ENCODE measurements around the gene CCDC33. TPM values are rescaled to one million over a fixed set of nuclear protein-coding genes. Genes with fewer than 3 reads are reported as not detected.
A peak's percentile ranks its signal among the peaks of the same experiment; 100 is the strongest.

Gene CCDC33
- total RNA-seq, 1 donor from 2014 or later, result not detected

DNA sequence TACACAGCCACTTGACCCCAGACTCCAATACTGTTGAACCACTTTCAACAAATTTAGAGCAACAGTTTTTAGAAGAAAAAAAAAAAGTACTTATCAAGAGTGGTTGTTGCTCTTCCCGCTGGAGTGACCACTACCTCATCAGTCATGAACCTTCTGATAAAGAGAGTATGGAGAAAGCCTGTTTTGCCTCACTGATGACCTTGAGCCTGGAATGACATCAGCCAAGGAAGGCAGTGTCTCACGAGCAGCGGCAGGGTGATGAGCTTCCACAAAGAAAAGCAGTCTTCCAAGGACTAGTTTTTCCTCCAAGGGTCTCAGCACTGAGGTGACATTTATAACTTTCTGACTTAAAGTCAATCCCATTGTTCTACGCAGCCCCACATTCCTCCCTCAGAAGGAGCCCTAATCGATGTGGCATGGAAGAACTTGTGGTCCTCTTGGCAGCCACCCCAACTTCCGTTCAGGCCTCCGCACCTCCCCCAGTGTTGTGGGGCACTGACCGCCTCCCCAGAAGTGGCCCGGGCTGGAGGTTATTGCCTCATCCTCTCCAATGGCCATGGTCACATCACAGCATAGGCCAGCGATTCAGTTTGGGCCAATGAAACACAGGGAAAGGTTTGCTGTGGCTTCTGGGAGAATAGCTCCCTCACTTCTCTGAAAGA is 133.1 kb downstream of the CCDC33 start:
- H3K4me3 Mint-ChIP-seq (ENCODE audit: unreplicated experiment), result no peak overlapping the region
- TF ChIP-seq, protein P1, sequence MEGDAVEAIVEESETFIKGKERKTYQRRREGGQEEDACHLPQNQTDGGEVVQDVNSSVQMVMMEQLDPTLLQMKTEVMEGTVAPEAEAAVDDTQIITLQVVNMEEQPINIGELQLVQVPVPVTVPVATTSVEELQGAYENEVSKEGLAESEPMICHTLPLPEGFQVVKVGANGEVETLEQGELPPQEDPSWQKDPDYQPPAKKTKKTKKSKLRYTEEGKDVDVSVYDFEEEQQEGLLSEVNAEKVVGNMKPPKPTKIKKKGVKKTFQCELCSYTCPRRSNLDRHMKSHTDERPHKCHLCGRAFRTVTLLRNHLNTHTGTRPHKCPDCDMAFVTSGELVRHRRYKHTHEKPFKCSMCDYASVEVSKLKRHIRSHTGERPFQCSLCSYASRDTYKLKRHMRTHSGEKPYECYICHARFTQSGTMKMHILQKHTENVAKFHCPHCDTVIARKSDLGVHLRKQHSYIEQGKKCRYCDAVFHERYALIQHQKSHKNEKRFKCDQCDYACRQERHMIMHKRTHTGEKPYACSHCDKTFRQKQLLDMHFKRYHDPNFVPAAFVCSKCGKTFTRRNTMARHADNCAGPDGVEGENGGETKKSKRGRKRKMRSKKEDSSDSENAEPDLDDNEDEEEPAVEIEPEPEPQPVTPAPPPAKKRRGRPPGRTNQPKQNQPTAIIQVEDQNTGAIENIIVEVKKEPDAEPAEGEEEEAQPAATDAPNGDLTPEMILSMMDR (IDR thresholded peaks at IDR 0.05), result no peak
- peaks cover 3% of the 10 kb centered on the region for H3K4me1 Mint-ChIP-seq (ENCODE audit: unreplicated experiment)
- no peak overlapping the region for H3K27ac Mint-ChIP-seq (ENCODE audit: unreplicated experiment)
- no peak for DNase-seq (ENCODE audit: extremely low spot score, unreplicated experiment)
- H3K9me3 Mint-ChIP-seq (ENCODE audit: unreplicated experiment), result no peaks in the 10 kb centered on the region
- H3K36me3 Mint-ChIP-seq (ENCODE audit: unreplicated experiment), result no peaks in the 10 kb centered on the region
- H3K27me3 Mint-ChIP-seq (ENCODE audit: unreplicated experiment), result peaks cover 64% of the 10 kb centered on the region

DNA sequence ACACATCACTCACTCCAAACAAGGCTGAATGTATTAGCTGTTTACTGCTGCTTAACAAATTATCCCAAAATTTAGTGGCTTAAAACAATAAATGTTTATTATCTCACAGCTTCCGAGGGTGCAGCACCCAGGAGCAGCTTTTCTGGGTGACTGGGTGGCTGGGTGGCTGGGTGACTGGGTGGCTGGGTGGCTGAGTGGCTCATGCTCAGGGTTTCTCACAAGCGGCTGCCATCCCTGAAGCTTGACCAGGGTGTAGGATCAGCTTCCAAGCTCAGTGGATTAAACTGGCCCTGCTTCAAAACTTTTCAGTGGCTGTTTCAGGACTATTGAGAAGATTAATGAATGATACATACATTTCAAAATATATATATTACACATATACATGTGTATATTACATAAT is 133.6 kb downstream of the CCDC33 start:
- no peak overlapping the region for H3K4me3 Mint-ChIP-seq (ENCODE audit: unreplicated experiment)
- peaks cover 59% of the 10 kb centered on the region for H3K27me3 Mint-ChIP-seq (ENCODE audit: unreplicated experiment)
- peaks cover 8% of the 10 kb centered on the region for H3K4me1 Mint-ChIP-seq (ENCODE audit: unreplicated experiment)
- no peak overlapping the region for H3K27ac Mint-ChIP-seq (ENCODE audit: unreplicated experiment)
- TF ChIP-seq, protein P1 (IDR thresholded peaks at IDR 0.05), result no peak
- DNase-seq (ENCODE audit: extremely low spot score, unreplicated experiment), result no peak
- no peaks in the 10 kb centered on the region for H3K9me3 Mint-ChIP-seq (ENCODE audit: unreplicated experiment)
- H3K36me3 Mint-ChIP-seq (ENCODE audit: unreplicated experiment), result no peaks in the 10 kb centered on the region

DNA sequence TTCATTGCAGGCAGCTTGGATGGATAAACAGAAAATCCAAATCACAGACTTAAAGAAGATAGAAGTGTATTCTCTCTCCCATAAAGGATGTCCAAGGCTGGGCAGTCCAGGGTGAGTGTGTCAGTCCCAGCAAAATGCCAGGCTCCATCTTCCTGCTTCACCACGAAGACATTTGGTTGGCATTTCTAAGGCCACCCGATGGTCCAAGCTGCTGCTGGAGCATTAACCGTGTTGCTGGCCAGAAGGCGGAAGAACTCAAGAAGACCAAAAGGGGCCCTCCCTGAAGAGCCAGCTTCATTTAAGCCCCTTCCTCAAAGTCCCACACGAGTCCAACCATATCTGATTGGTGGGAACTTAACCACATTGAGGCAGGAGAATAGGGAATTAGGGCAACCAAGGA is 134.3 kb downstream of the CCDC33 start:
- H3K9me3 Mint-ChIP-seq (ENCODE audit: unreplicated experiment), result no peaks in the 10 kb centered on the region
- H3K4me3 Mint-ChIP-seq (ENCODE audit: unreplicated experiment), result no peak overlapping the region
- no peaks in the 10 kb centered on the region for H3K36me3 Mint-ChIP-seq (ENCODE audit: unreplicated experiment)
- DNase-seq (ENCODE audit: extremely low spot score, unreplicated experiment), result no peak
- H3K27me3 Mint-ChIP-seq (ENCODE audit: unreplicated experiment), result peaks cover 53% of the 10 kb centered on the region
- H3K4me1 Mint-ChIP-seq (ENCODE audit: unreplicated experiment), result peaks cover 12% of the 10 kb centered on the region
- TF ChIP-seq, protein P1 (IDR thresholded peaks at IDR 0.05), result no peak
- H3K27ac Mint-ChIP-seq (ENCODE audit: unreplicated experiment), result no peak overlapping the region

DNA sequence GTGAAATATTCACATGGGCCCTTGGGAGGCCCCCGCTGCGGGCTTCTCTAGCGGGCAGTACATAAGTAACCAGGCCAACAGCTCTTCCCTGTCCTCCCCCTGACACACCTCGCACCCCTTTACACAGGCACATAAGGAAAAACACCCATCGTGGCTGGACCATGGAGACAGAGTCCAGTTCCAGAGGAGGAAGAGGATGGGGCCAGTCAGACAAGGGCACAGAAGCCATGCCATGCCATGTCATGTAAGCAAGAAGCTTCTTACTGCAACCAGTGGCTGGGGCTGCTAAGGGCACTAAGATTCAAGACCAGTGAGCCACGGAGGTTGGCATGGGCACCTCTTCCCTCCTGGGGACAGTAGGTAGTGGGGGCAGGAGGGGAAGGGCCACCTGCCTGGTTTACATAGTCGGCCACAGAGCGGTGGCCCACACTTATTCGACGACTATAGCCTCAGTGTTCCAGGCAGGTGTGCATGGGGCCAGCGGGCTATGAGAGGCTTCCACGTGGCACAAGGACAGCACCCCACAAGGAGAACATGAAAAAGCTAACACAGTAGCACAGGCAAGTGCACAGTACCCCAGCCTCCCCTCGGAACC is 137.0 kb downstream of the CCDC33 start:
- Mint-ChIP-seq H3K9me3 (ENCODE audit: unreplicated experiment) (no peaks in the 10 kb centered on the region), H3K27me3 (ENCODE audit: unreplicated experiment) (peaks cover 42% of the 10 kb centered on the region), H3K4me3 (ENCODE audit: unreplicated experiment) (no peak overlapping the region), H3K4me1 (ENCODE audit: unreplicated experiment) (peaks cover 11% of the 10 kb centered on the region), H3K36me3 (ENCODE audit: unreplicated experiment) (no peaks in the 10 kb centered on the region), H3K27ac (ENCODE audit: unreplicated experiment) (no peak overlapping the region)
- DNase-seq (ENCODE audit: extremely low spot score, unreplicated experiment), result no peak
- TF ChIP-seq, protein P1 (IDR thresholded peaks at IDR 0.05), result no peak

DNA sequence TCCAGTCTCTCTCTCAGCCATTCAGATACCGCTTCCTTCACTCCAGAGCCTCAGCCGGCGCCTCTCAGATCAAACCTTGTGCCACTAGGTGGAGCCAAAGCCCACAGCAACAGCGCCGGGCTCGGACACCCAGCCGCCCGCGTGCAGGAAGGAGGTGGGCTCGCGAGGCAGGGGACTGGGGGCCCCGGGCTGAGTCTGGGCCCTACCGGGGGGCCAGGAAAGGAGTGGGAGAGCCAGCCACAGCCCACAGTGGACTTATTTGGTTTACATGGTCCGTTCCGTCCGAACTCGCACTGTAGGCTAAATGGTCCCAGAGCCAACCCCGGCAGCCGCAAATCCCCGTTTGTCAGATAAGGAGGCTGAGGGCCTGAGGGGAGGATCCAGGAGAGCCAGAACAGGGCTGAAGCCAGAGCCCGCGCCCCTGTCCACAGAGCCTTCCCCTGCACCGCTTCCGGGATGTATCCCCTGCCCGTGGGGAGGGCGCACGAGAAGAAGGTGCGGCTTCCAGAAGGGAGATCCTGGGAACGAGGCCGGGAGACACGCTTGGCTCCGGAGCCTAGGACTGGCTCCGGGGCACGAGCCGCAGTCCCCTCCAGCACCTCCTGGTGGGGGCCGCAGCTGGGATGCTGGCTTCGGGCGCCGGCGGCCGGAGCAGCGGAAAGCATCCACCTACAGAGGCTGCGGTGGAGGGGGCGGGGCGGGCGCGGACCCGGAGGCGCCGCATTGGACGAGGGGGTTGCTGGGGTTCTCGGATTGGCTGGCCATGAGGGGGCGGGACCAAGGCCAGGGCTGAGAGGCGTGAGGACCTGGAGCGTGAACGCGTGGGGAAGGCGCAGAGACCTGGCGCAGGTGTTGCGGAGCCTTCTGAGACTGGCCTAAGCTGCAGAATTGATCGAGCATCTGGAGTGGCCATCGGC is 137.9 kb downstream of the CCDC33 start:
- H3K9me3 Mint-ChIP-seq (ENCODE audit: unreplicated experiment), result no peaks in the 10 kb centered on the region
- peak; percentile 95 for DNase-seq (ENCODE audit: extremely low spot score, unreplicated experiment)

More for the DNA sequence above, 137.9 kb downstream of the CCDC33 start:
- Mint-ChIP-seq H3K36me3 (ENCODE audit: unreplicated experiment) (no peaks in the 10 kb centered on the region), H3K4me3 (ENCODE audit: unreplicated experiment) (peak overlapping the region; percentile 75), H3K27ac (ENCODE audit: unreplicated experiment) (no peak overlapping the region), H3K27me3 (ENCODE audit: unreplicated experiment) (peaks cover 34% of the 10 kb centered on the region), H3K4me1 (ENCODE audit: unreplicated experiment) (peaks cover 14% of the 10 kb centered on the region)
- TF ChIP-seq, protein P1 (IDR thresholded peaks at IDR 0.05), result peak; percentile 95

All from osteocyte (in vitro differentiated cells).